Fibroblast of the aortic adventitia (primary cell): ENCODE data around the gene PRR36. TPM values are rescaled to one million over a fixed set of nuclear protein-coding genes. Genes with fewer than 3 reads are reported as not detected.

Experiments used
- DNase-seq: peaks from one replicate; pipeline ENCODE4 v3.0.0-alpha.2; 2010; ENCODE audit warnings: low read depth
- H3K4me3 ChIP-seq: 2 replicates; pipeline ENCODE4 v1.5.1; 2011; ENCODE audit warnings: low read depth, mild to moderate bottlenecking, control low read depth, low read length, moderate library complexity
- CTCF ChIP-seq: IDR thresholded peaks from 2 replicates; pipeline ENCODE4 v1.5.1; 2011; ENCODE audit warnings: mild to moderate bottlenecking, low read length, control low read depth, inconsistent platforms; ENCODE audit not compliant: insufficient read depth
- total RNA-seq: library from RNA; depleted of rRNA; stranded (reverse); fragments of >200 nt; gene quantifications from 2 replicates; pipeline ENCODE4 v1.2.3, GENCODE V29; 2012; ENCODE audit warnings: low replicate concordance

Gene PRR36
- total RNA-seq, 1 donor: 0.09 TPM

- peak; percentile 46 for DNase-seq
- TF ChIP-seq CTCF: no peak
- no peak overlapping the region for H3K4me3 ChIP-seq
Measured at GRCh38 chr19:7870571-7871436, 3.4 kb downstream of the PRR36 start.

- no peak for TF ChIP-seq CTCF
- H3K4me3 ChIP-seq: no peak overlapping the region
- DNase-seq: peak; percentile 44
Measured at GRCh38 chr19:7869910-7870511, 4.2 kb downstream of the PRR36 start.

- no peak for TF ChIP-seq CTCF
- H3K4me3 ChIP-seq: peak overlapping the region; percentile 56
- DNase-seq: peak; percentile 25
Measured at GRCh38 chr19:7869453-7869909, 4.7 kb downstream of the PRR36 start.

- peak; percentile 34 for DNase-seq
- H3K4me3 ChIP-seq: peak overlapping the region; percentile 57
- peak; percentile 48 for TF ChIP-seq CTCF
Measured at GRCh38 chr19:7868671-7869452, 5.3 kb downstream of the PRR36 start.

GRCh38 chr19:7868326-7868670, 5.9 kb downstream of the PRR36 start:
- no peak for DNase-seq
- no peak overlapping the region for H3K4me3 ChIP-seq

More at GRCh38 chr19:7868326-7868670, 5.9 kb downstream of the PRR36 start:
- no peak for TF ChIP-seq CTCF
